Left ventricle myocardium superior (tissue), 1 donor: ENCODE measurements around the gene DYRK2. TPM values are rescaled to one million over a fixed set of nuclear protein-coding genes. Genes with fewer than 3 reads are reported as not detected.
A peak's percentile ranks its signal among the peaks of the same experiment; 100 is the strongest.
"Not testable (repeated sequence)": the region's sequence is repeated elsewhere in the genome, so short reads cannot be mapped to it uniquely, and the experiment has no call there.

Experiments
- ATAC-seq: fragments of 200-7000 bp; cut with Tn5 transposase; one replicate; pipeline ENCODE4 v1.9.1; 2020; ENCODE audit warnings: mild to moderate bottlenecking, moderate library complexity
- DNase-seq: peaks from one replicate; pipeline ENCODE4 v3.0.0-alpha.2; 2020
- intact Hi-C: fragments of 100-400 bp; cut with micrococcal nuclease; formaldehyde crosslinking; loops from one replicate; pipeline ENCODE4 v1.11.0; 2022
- total RNA-seq: library from RNA; stranded (reverse); fragmentation: NEBNext Ultra II Directional; extraction: Animal tissue kit (Norgen Biotek cat#: 25700); gene quantifications from one replicate; pipeline ENCODE4 v1.2.1, GENCODE V29; 2021
- donor health status: DM: no; HTN: yes; CAD: no; lungs with severe emphysema.

DYRK2 gene
- total RNA-seq, 1 donor from 2014 or later, result 41.5 TPM

- no peak for ATAC-seq
- DNase-seq, result no peak
- intact Hi-C loops, result no loop called here
Observed at GRCh38 chr12:67665679-67666078, 17.1 kb downstream of the DYRK2 start.

- peak; percentile 22 for ATAC-seq
Observed at GRCh38 chr12:67666605-67667004, 18.1 kb downstream of the DYRK2 start.

GRCh38 chr12:67667276-67668073 is 18.9 kb downstream of the DYRK2 start:
- peak; percentile 88 for DNase-seq
- peak; percentile 92 for ATAC-seq
- intact Hi-C loops, result no loop called here

More at GRCh38 chr12:67666605-67667004, 18.1 kb downstream of the DYRK2 start:
- no peak for DNase-seq
- intact Hi-C loops, result no loop called here

GRCh38 chr12:67669217-67669933 is 20.8 kb downstream of the DYRK2 start:
- intact Hi-C loops, result no loop called here
- ATAC-seq (no peak), DNase-seq (no peak)

- intact Hi-C loops, result no loop called here
- DNase-seq, result no peak
- ATAC-seq, result no peak
Observed at GRCh38 chr12:67669934-67670631, 21.5 kb downstream of the DYRK2 start.

- intact Hi-C loops, result no loop called here
- ATAC-seq, result no peak
- no peak for DNase-seq
Observed at GRCh38 chr12:67671419-67671818, 22.9 kb downstream of the DYRK2 start.

GRCh38 chr12:67671892-67672291 is 23.3 kb downstream of the DYRK2 start:
- ATAC-seq (peak; percentile 13), DNase-seq (no peak)
- intact Hi-C loops, result no loop called here

- ATAC-seq, result not testable (repeated sequence)
Observed at GRCh38 chr12:67672507-67672906, 24.0 kb downstream of the DYRK2 start.

GRCh38 chr12:67673509-67673908 is 25.0 kb downstream of the DYRK2 start:
- DNase-seq, ATAC-seq, intact Hi-C loops: not testable (repeated sequence)

More at GRCh38 chr12:67672507-67672906, 24.0 kb downstream of the DYRK2 start:
- intact Hi-C loops, DNase-seq: not testable (repeated sequence)

GRCh38 chr12:67674417-67674816 is 25.9 kb downstream of the DYRK2 start:
- ATAC-seq (no peak), DNase-seq (no peak)
- intact Hi-C loops, result no loop called here

- intact Hi-C loops, result no loop called here
- DNase-seq (no peak), ATAC-seq (no peak)
Observed at GRCh38 chr12:67676624-67677023, 28.1 kb downstream of the DYRK2 start.

GRCh38 chr12:67677166-67677565 is 28.6 kb downstream of the DYRK2 start:
- no peak for ATAC-seq
- intact Hi-C loops, result no loop called here

GRCh38 chr12:67681105-67681778 is 32.7 kb downstream of the DYRK2 start:
- intact Hi-C loops, result no loop called here
- no peak for DNase-seq

More at GRCh38 chr12:67677166-67677565, 28.6 kb downstream of the DYRK2 start:
- DNase-seq, result no peak

GRCh38 chr12:67681941-67682620 is 33.5 kb downstream of the DYRK2 start:
- ATAC-seq (no peak), DNase-seq (no peak)
- intact Hi-C loops, result no loop called here

More at GRCh38 chr12:67681105-67681778, 32.7 kb downstream of the DYRK2 start:
- peak; percentile 97 for ATAC-seq

- no peak for ATAC-seq
- DNase-seq, result no peak
- intact Hi-C loops, result no loop called here
Observed at GRCh38 chr12:67689385-67689784, 40.8 kb downstream of the DYRK2 start.

GRCh38 chr12:67690656-67691055 is 42.1 kb downstream of the DYRK2 start:
- ATAC-seq (no peak), DNase-seq (no peak)
- intact Hi-C loops, result no loop called here

- DNase-seq (no peak), ATAC-seq (no peak)
- intact Hi-C loops, result no loop called here
Observed at GRCh38 chr12:67691220-67691619, 42.7 kb downstream of the DYRK2 start.

GRCh38 chr12:67692135-67692534 is 43.6 kb downstream of the DYRK2 start:
- ATAC-seq (no peak), DNase-seq (no peak)
- intact Hi-C loops, result no loop called here

GRCh38 chr12:67692966-67693365 is 44.4 kb downstream of the DYRK2 start:
- intact Hi-C loops, result no loop called here
- DNase-seq (no peak), ATAC-seq (no peak)
